Stomach (tissue), 9 donors: Measurements from ENCODE around the gene MINK1. TPM values are rescaled to one million over a fixed set of nuclear protein-coding genes. Genes with fewer than 3 reads are reported as not detected.

ENCODE experiments used
- DNase-seq, 2 donors: peaks; one replicate each; pipeline versions ENCODE4 v3.0.0 to v3.0.0-alpha.2; 2013 to 2019
- H3K27ac ChIP-seq, 5 donors: fragments of 200-600 bp in 4 of 5; sonication (generic) in 4 of 5; one replicate each; pipeline ENCODE4 v1.5.1; 2013 to 2019; ENCODE audit warnings: mild to moderate bottlenecking in 1 of 5, moderate library complexity in 1 of 5
- H3K27me3 ChIP-seq, 3 donors: fragments of 200-600 bp; sonication (generic); one replicate each; pipeline ENCODE4 v1.5.1; 2017 to 2019; ENCODE audit warnings: mixed run types in 1 of 3
- H3K36me3 ChIP-seq, 4 donors: fragments of 200-600 bp; sonication (generic); 1 replicate in 3 of 4; 2 replicates in 1 of 4; pipeline ENCODE4 v1.5.1; 2016 to 2019
- H3K4me1 ChIP-seq, 4 donors: fragments of 200-600 bp; sonication (generic); one replicate each; pipeline ENCODE4 v1.5.1; 2016 to 2019
- H3K4me3 ChIP-seq, 4 donors: fragments of 200-600 bp; sonication (generic) in 3 of 4; one replicate each; pipeline ENCODE4 v1.5.1; 2016 to 2019; ENCODE audit warnings: mild to moderate bottlenecking in 1 of 4
- H3K9me3 ChIP-seq, 4 donors: fragments of 200-600 bp; sonication (generic); one replicate each; pipeline ENCODE4 v1.5.1; 2016 to 2019
- EP300 ChIP-seq: sonication (generic); formaldehyde crosslinking; IDR thresholded peaks from one replicate; pipeline ENCODE4 v1.6.1; 2017; ENCODE audit warnings: antibody characterized with exemption
- POLR2A ChIP-seq, 4 donors: fragments of 450-650 bp; IDR thresholded peaks; one replicate each; pipeline ENCODE4 v1.6.1; 2016; ENCODE audit warnings: antibody characterized with exemption in 4 of 4, control low read depth in 2 of 4, mild to moderate bottlenecking in 1 of 4, moderate library complexity in 1 of 4
- POLR2AphosphoS5 ChIP-seq, 3 donors: sonication (generic); formaldehyde crosslinking; IDR thresholded peaks; one replicate each; pipeline ENCODE4 v1.6.1; 2016; ENCODE audit warnings: antibody characterized with exemption in 3 of 3
- WGBS, 5 donors: extraction: QIAGEN DNeasy Blood & Tissue Kit in 3 of 5; methylation state at CpG; one replicate each; pipeline versions ENCODE4 v1.1.5 to v1.1.7; 2013 to 2018; 5-methylcytosine and 5-hydroxymethylcytosine counted together
- intact Hi-C: fragments of 100-400 bp; cut with DNase I; formaldehyde crosslinking; loops from one replicate; pipeline ENCODE4 v1.15.1; 2023; ENCODE audit warnings: low total_unique reads
- polyA plus RNA-seq, 3 donors: library from polyadenylated mRNA; stranded (reverse); fragments of 200-250 nt; gene quantifications; one replicate each; pipeline ENCODE4 v1.2.3, GENCODE V29; 2013
- total RNA-seq, 5 donors: library from RNA; depleted of rRNA; stranded (reverse); fragments of >200 nt; gene quantifications; one replicate each; pipeline versions ENCODE4 v1.1.0 to v1.2.3, GENCODE V29; 2014 to 2016
- TF ChIP-seq, protein P1 (sequence below), 7 experiments: fragments of 450-650 bp in 4 of 7; fragments of 200-600 bp in 3 of 7; sonication (generic) in 3 of 7; IDR thresholded peaks; one replicate each; pipeline ENCODE4 v1.5.1; 2016 to 2019; ENCODE audit warnings: antibody characterized with exemption in 7 of 7, control low read depth in 2 of 7, mild to moderate bottlenecking in 1 of 7
- donor health status: healthy with polysubstance abuse.
- donor health status: Bipolar disorder and iron deficiency.
- donor health status: healthy.

The MINK1 gene
- total and polyA plus RNA-seq, 8 donors = 24.6 to 230 (median 49.4) TPM

DNA sequence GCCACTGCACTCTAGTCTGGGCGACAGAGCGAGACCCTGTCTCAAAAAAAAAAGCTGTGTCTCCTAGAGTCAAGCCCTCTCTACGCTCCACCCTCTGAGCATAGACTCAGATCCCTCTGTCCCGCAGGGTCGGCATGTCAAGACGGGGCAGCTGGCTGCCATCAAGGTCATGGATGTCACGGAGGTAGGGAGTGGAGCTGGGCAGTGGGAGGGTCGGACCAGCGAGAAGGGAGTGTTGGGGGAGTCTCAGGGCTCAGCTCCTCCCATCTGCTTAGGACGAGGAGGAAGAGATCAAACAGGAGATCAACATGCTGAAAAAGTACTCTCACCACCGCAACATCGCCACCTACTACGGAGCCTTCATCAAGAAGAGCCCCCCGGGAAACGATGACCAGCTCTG lies 47.7 kb downstream of the MINK1 start:
- no peak for DNase-seq
- Histone ChIP-seq H3K9me3 (no peaks in the 10 kb centered on the region), H3K4me3 (no peak overlapping the region), H3K36me3 (peaks cover 33 to 74% (median 62%) of the 10 kb centered on the region in 4 donors), H3K27ac (no peak overlapping the region), H3K4me1 (peaks cover 0 to 7% (median 3%) of the 10 kb centered on the region in 4 donors), H3K27me3 (no peaks in the 10 kb centered on the region)
- TF ChIP-seq POLR2AphosphoS5 (IDR thresholded peaks at IDR 0.05) (no peak), POLR2A (IDR thresholded peaks at IDR 0.05) (no peak), EP300 (no peak)
- TF ChIP-seq, protein P1, sequence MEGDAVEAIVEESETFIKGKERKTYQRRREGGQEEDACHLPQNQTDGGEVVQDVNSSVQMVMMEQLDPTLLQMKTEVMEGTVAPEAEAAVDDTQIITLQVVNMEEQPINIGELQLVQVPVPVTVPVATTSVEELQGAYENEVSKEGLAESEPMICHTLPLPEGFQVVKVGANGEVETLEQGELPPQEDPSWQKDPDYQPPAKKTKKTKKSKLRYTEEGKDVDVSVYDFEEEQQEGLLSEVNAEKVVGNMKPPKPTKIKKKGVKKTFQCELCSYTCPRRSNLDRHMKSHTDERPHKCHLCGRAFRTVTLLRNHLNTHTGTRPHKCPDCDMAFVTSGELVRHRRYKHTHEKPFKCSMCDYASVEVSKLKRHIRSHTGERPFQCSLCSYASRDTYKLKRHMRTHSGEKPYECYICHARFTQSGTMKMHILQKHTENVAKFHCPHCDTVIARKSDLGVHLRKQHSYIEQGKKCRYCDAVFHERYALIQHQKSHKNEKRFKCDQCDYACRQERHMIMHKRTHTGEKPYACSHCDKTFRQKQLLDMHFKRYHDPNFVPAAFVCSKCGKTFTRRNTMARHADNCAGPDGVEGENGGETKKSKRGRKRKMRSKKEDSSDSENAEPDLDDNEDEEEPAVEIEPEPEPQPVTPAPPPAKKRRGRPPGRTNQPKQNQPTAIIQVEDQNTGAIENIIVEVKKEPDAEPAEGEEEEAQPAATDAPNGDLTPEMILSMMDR (IDR thresholded peaks at IDR 0.05) = no peak
- WGBS, 5 donors = 80 to 85% (median 83%) methylated on average over 14 to 15 of the region's 15 CpGs
- intact Hi-C loops = loop anchor here (5.0 kb wide), 1 partner anchor 94 kb away; the partner anchor contains the start of genes GLTPD2 and VMO1

DNA sequence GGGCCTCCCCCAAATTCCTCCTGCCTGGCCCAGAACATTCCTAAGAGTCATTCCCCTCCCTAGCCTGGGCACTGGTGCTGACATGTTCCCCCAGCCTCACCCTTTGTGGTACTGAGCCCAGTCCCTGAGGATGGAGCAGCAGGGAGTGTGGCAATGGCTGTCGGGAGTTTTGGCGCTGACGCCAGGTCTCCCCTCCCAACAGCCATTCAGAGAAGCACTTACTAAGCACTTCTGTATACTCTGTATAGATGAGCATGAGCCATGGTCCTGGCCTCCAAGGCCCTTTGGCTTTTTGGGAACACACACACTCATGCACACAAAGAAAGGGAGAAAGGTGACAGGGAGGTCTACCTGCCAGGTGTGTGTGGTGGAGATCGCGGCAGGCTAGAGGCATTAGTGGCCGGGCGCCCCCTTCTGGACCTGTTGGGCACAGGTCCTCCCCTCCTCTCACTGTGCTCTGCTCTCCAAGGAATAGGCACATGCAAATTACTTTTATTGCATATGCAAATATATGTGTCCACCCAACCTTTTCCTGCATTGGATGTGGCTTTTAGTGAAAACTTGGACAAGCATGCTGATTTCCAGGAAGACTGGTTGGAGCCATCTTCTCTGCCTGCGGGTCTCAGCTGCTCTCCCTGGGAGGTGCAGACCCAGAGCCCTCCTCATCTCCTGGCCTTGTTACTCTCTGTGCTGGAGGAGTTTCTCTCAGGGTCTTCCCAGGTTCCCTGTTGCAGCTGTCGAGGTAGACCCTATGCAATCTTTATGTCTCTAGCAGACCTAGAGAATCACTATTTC lies 48.8 kb downstream of the MINK1 start:
- WGBS, 5 donors = 31 to 44% (median 41%) methylated on average over 9 of the region's 9 CpGs
- DNase-seq = peak; percentile 83 to 87
- H3K36me3 ChIP-seq = peaks cover 44 to 85% (median 66%) of the 10 kb centered on the region in 4 donors

DNA sequence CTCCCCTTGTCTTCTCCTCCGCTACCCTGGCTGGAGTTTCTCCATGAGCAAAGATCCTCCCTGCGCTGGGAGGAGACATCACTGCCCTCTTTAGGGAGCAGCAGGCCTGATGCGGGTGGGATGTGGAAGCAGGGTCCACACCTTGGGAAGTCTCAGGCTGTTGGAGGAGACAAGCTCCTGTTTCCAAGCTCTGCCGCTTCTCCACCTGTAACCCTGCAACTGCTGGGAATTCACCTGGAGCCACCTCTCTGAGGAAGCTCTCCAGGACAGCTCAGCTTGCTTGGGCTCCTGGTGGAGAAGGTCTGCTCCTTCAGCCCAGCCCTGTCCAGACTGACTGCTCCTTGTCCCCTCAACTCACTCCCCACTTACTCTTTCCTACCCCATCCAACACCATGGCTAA lies 51.3 kb downstream of the MINK1 start:
- WGBS, 5 donors = 95 to 100% (median 97%) methylated on average over 3 to 4 of the region's 4 CpGs
- Histone ChIP-seq H3K9me3 (no peaks in the 10 kb centered on the region), H3K4me3 (no peak overlapping the region), H3K36me3 (peaks cover 44 to 95% (median 69%) of the 10 kb centered on the region in 4 donors), H3K27me3 (no peaks in the 10 kb centered on the region), H3K4me1 (peaks cover 0 to 7% (median 3%) of the 10 kb centered on the region in 4 donors), H3K27ac (no peak overlapping the region)
- no peak for DNase-seq
- TF ChIP-seq POLR2A (IDR thresholded peaks at IDR 0.05) = no peak
- TF ChIP-seq, protein P1 (IDR thresholded peaks at IDR 0.05) = no peak
- no peak for TF ChIP-seq POLR2AphosphoS5 (IDR thresholded peaks at IDR 0.05)
- no peak for TF ChIP-seq EP300
- intact Hi-C loops = loop anchor here (5.0 kb wide), 1 partner anchor 97 kb away; the partner anchor contains the start of genes GLTPD2 and VMO1

More for the DNA sequence above, 48.8 kb downstream of the MINK1 start:
- Histone ChIP-seq H3K27me3 (no peaks in the 10 kb centered on the region), H3K27ac (no peak overlapping the region), H3K9me3 (no peaks in the 10 kb centered on the region), H3K4me1 (peaks cover 0 to 7% (median 3%) of the 10 kb centered on the region in 4 donors), H3K4me3 (no peak overlapping the region)
- intact Hi-C loops = loop anchor here (5.0 kb wide), 1 partner anchor 95 kb away; the partner anchor contains the start of genes GLTPD2 and VMO1
- peak in 2 of 3 donors; percentile 7 to 13 for TF ChIP-seq POLR2AphosphoS5 (IDR thresholded peaks at IDR 0.05)
- no peak for TF ChIP-seq POLR2A (IDR thresholded peaks at IDR 0.05)
- TF ChIP-seq, protein P1 (IDR thresholded peaks at IDR 0.05) = peak in 5 of 7 experiments; percentile 69 to 84 (median 80)

DNA sequence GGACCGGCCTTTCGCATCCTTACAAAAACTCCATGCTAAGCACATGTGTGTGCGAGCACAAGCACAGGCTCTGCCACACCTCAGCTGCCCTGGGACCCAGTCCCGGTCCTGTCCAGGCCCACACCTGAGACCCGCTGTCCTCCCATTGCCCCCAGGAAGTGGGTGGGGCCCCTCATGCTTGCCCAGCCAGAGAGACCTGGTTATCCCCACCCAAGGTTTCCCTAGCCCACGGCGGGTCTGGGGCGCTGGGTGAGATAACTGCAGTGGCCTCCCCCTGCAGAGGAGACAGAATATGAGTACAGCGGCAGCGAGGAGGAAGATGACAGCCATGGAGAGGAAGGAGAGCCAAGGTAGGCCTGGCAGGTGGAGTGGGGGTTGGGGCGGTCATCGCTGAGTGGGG lies 53.7 kb downstream of the MINK1 start:
- no peaks in the 10 kb centered on the region for H3K27me3 ChIP-seq
- H3K4me3 ChIP-seq = no peak overlapping the region
- peaks cover 61 to 98% (median 76%) of the 10 kb centered on the region in 4 donors for H3K36me3 ChIP-seq
- peaks cover 0 to 4% (median 2%) of the 10 kb centered on the region in 4 donors for H3K4me1 ChIP-seq
- H3K9me3 ChIP-seq = no peaks in the 10 kb centered on the region
- H3K27ac ChIP-seq = no peak overlapping the region
- no peak for TF ChIP-seq POLR2A (IDR thresholded peaks at IDR 0.05)
- TF ChIP-seq EP300 = no peak
- TF ChIP-seq, protein P1 (IDR thresholded peaks at IDR 0.05) = no peak
- no peak for TF ChIP-seq POLR2AphosphoS5 (IDR thresholded peaks at IDR 0.05)
- intact Hi-C loops = no loop called here
- WGBS, 5 donors = 93 to 96% (median 95%) methylated on average over 12 of the region's 12 CpGs
- DNase-seq = no peak
